Natural killer cell (primary cell): ENCODE data around the gene SH3BP4. TPM values are rescaled to one million over a fixed set of nuclear protein-coding genes. Genes with fewer than 3 reads are reported as not detected.

Experiments
- ATAC-seq, 3 donors: fragments of 150-1000 bp in 2 of 3; fragments of 200-7000 bp in 1 of 3; cut with Tn5 transposase; 1 replicate in 1 of 3; 2 replicates in 2 of 3; pipeline ENCODE4 v1.10.0; 2021; ENCODE audit warnings: mild to moderate bottlenecking in 2 of 3, moderate library complexity in 2 of 3
- DNase-seq, 2 donors: peaks; one replicate each; pipeline versions ENCODE4 v3.0.0 to v3.0.0-alpha.2; 2013 to 2021; ENCODE audit warnings: mixed read lengths in 1 of 2
- H3K27ac ChIP-seq: one replicate; pipeline ENCODE4 v1.5.1; 2013; ENCODE audit warnings: mild to moderate bottlenecking, low read length
- H3K27me3 ChIP-seq: one replicate; pipeline ENCODE4 v1.6.1; 2013; ENCODE audit warnings: low read length; ENCODE audit not compliant: control insufficient read depth, insufficient read depth
- H3K36me3 ChIP-seq: one replicate; pipeline ENCODE4 v1.6.1; 2013; ENCODE audit warnings: low read length; ENCODE audit not compliant: control insufficient read depth, insufficient read depth
- H3K4me1 ChIP-seq: one replicate; pipeline ENCODE4 v1.6.1; 2013; ENCODE audit warnings: low read length; ENCODE audit not compliant: control insufficient read depth, insufficient read depth
- H3K4me3 ChIP-seq: one replicate; pipeline ENCODE4 v1.5.1; 2013; ENCODE audit warnings: low read length
- H3K9me3 ChIP-seq: one replicate; pipeline ENCODE4 v1.6.1; 2013; ENCODE audit warnings: low read length; ENCODE audit not compliant: control insufficient read depth, insufficient read depth
- H3K27ac Mint-ChIP-seq, 2 donors: one replicate each; pipeline ENCODE4 v1.8.0; 2022; ENCODE audit warnings: mild to moderate bottlenecking in 2 of 2, mixed read lengths in 2 of 2, moderate library complexity in 1 of 2
- H3K27me3 Mint-ChIP-seq, 2 donors: one replicate each; pipeline ENCODE4 v1.8.0; 2022; ENCODE audit warnings: low read depth in 2 of 2, mixed read lengths in 2 of 2
- H3K36me3 Mint-ChIP-seq: one replicate; pipeline ENCODE4 v1.8.0; 2022; ENCODE audit warnings: mixed read lengths
- H3K4me1 Mint-ChIP-seq, 2 donors: one replicate each; pipeline ENCODE4 v1.8.0; 2022; ENCODE audit warnings: mixed read lengths in 2 of 2
- H3K4me3 Mint-ChIP-seq: one replicate; pipeline ENCODE4 v1.8.0; 2022; ENCODE audit warnings: mild to moderate bottlenecking, moderate library complexity, mixed read lengths
- H3K9me3 Mint-ChIP-seq, 2 donors: one replicate each; pipeline ENCODE4 v1.8.0; 2022; ENCODE audit warnings: mixed read lengths in 2 of 2
- WGBS: methylation state at CpG from one replicate; pipeline ENCODE4 v1.1.7; 2013; ENCODE audit warnings: missing lambda C conversion rate; ENCODE audit not compliant: insufficient coverage; 5-methylcytosine and 5-hydroxymethylcytosine counted together
- intact Hi-C: fragments of 100-400 bp; cut with micrococcal nuclease; formaldehyde crosslinking; loops from one replicate; pipeline ENCODE4 v1.14.2; 2022
- total RNA-seq, 4 donors: library from RNA; stranded (reverse); fragments of 120-200 nt in 1 of 4; gene quantifications; one replicate each; pipeline versions ENCODE4 v1.2.3 to v1.2.4, GENCODE V29; 2013 to 2022
- TF ChIP-seq, protein P1 (sequence below): fragments of 200-600 bp; IDR thresholded peaks from one replicate; pipeline ENCODE4 v1.8.0; 2022; ENCODE audit warnings: antibody characterized with exemption

The SH3BP4 gene
- total RNA-seq, 3 donors from 2014 or later (not counting 1 experiment from before 2014, with no cell fraction given): 0.39 to 2.6 (median 1.0) TPM

GRCh38 chr2:234919711-234920110 lies 32.1 kb upstream of the SH3BP4 start:
- WGBS: 94% methylated on average over 3 of the region's 3 CpGs
- H3K4me1 ChIP-seq: no peaks in the 10 kb centered on the region
- Mint-ChIP-seq H3K9me3 (no peaks in the 10 kb centered on the region), H3K4me1 (no peaks in the 10 kb centered on the region), H3K36me3 (no peaks in the 10 kb centered on the region), H3K27ac (no peak overlapping the region), H3K4me3 (no peak overlapping the region), H3K27me3 (peaks cover 5 to 16% of the 10 kb centered on the region in 2 donors)
- ATAC-seq (no peak), DNase-seq (no peak)
- TF ChIP-seq, protein P1, sequence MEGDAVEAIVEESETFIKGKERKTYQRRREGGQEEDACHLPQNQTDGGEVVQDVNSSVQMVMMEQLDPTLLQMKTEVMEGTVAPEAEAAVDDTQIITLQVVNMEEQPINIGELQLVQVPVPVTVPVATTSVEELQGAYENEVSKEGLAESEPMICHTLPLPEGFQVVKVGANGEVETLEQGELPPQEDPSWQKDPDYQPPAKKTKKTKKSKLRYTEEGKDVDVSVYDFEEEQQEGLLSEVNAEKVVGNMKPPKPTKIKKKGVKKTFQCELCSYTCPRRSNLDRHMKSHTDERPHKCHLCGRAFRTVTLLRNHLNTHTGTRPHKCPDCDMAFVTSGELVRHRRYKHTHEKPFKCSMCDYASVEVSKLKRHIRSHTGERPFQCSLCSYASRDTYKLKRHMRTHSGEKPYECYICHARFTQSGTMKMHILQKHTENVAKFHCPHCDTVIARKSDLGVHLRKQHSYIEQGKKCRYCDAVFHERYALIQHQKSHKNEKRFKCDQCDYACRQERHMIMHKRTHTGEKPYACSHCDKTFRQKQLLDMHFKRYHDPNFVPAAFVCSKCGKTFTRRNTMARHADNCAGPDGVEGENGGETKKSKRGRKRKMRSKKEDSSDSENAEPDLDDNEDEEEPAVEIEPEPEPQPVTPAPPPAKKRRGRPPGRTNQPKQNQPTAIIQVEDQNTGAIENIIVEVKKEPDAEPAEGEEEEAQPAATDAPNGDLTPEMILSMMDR: no peak
- no peaks in the 10 kb centered on the region for H3K9me3 ChIP-seq
- H3K36me3 ChIP-seq: no peaks in the 10 kb centered on the region
- intact Hi-C loops: no loop called here
- H3K4me3 ChIP-seq: no peak overlapping the region
- no peak overlapping the region for H3K27ac ChIP-seq
- H3K27me3 ChIP-seq: no peaks in the 10 kb centered on the region

DNA sequence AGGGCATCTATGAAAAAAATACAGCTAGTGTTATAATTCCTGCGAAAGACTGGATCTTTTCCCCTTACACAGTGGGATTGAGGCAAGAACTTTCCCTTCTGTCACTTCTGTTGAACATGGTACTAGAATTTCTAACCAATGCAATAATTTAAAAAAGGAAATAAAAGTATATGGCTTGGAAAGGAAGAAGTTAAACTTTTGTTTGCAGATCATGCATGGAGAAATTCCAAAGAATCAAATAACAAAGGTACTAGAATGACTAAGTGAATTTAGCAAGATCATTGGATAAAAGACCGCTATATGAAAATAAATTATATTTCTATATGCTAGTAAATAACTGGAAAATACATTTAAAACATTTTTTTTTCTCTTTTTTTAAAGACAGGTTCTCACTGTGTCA lies 31.0 kb upstream of the SH3BP4 start:
- ATAC-seq (no peak), DNase-seq (no peak)
- no peaks in the 10 kb centered on the region for H3K27me3 ChIP-seq
- H3K9me3 ChIP-seq: no peaks in the 10 kb centered on the region
- H3K4me3 ChIP-seq: no peak overlapping the region
- no peak overlapping the region for H3K4me3 Mint-ChIP-seq
- no peak overlapping the region for H3K27ac ChIP-seq
- H3K4me1 ChIP-seq: no peaks in the 10 kb centered on the region
- H3K27me3 Mint-ChIP-seq: peaks cover 8 to 25% of the 10 kb centered on the region in 2 donors
- no peaks in the 10 kb centered on the region for H3K4me1 Mint-ChIP-seq
- WGBS: 60% methylated on average over 1 of the region's 2 CpGs
- no peak overlapping the region for H3K27ac Mint-ChIP-seq
- H3K36me3 ChIP-seq: no peaks in the 10 kb centered on the region
- H3K36me3 Mint-ChIP-seq: no peaks in the 10 kb centered on the region
- no peaks in the 10 kb centered on the region for H3K9me3 Mint-ChIP-seq
- TF ChIP-seq, protein P1: no peak
- intact Hi-C loops: no loop called here

- intact Hi-C loops: no loop called here
- no peaks in the 10 kb centered on the region for H3K9me3 ChIP-seq
- Mint-ChIP-seq H3K27me3 (peaks cover 3 to 16% of the 10 kb centered on the region in 2 donors), H3K36me3 (no peaks in the 10 kb centered on the region), H3K4me1 (no peaks in the 10 kb centered on the region), H3K9me3 (no peaks in the 10 kb centered on the region), H3K27ac (no peak overlapping the region), H3K4me3 (no peak overlapping the region)
- DNase-seq (no peak), ATAC-seq (no peak)
- no peaks in the 10 kb centered on the region for H3K36me3 ChIP-seq
- TF ChIP-seq, protein P1: no peak
- 94% methylated on average over 11 of the region's 11 CpGs for WGBS
- no peaks in the 10 kb centered on the region for H3K4me1 ChIP-seq
- no peak overlapping the region for H3K4me3 ChIP-seq
- H3K27ac ChIP-seq: no peak overlapping the region
- no peaks in the 10 kb centered on the region for H3K27me3 ChIP-seq
These were observed 22.8 kb upstream of the SH3BP4 start for GRCh38 chr2:234929002-234929401.

- no peak for ATAC-seq
- H3K36me3 ChIP-seq: no peaks in the 10 kb centered on the region
These were observed 21.4 kb upstream of the SH3BP4 start for GRCh38 chr2:234930397-234930796.

More at GRCh38 chr2:234930397-234930796, 21.4 kb upstream of the SH3BP4 start:
- H3K9me3 ChIP-seq: no peaks in the 10 kb centered on the region
- H3K4me1 ChIP-seq: no peaks in the 10 kb centered on the region
- intact Hi-C loops: no loop called here
- Mint-ChIP-seq H3K27ac (no peak overlapping the region), H3K4me1 (no peaks in the 10 kb centered on the region), H3K27me3 (peaks cover 2 to 3% of the 10 kb centered on the region in 2 donors), H3K36me3 (no peaks in the 10 kb centered on the region), H3K4me3 (no peak overlapping the region), H3K9me3 (no peaks in the 10 kb centered on the region)
- no peak overlapping the region for H3K4me3 ChIP-seq
- H3K27me3 ChIP-seq: no peaks in the 10 kb centered on the region
- DNase-seq: no peak
- TF ChIP-seq, protein P1: no peak
- 76% methylated on average over 4 of the region's 4 CpGs for WGBS
- no peak overlapping the region for H3K27ac ChIP-seq
